ENCODE data around the gene C11orf68. TPM values are rescaled to one million over a fixed set of nuclear protein-coding genes. Genes with fewer than 3 reads are reported as not detected.

The C11orf68 gene
- total RNA-seq, 1 donor: 44.8 TPM

DNA sequence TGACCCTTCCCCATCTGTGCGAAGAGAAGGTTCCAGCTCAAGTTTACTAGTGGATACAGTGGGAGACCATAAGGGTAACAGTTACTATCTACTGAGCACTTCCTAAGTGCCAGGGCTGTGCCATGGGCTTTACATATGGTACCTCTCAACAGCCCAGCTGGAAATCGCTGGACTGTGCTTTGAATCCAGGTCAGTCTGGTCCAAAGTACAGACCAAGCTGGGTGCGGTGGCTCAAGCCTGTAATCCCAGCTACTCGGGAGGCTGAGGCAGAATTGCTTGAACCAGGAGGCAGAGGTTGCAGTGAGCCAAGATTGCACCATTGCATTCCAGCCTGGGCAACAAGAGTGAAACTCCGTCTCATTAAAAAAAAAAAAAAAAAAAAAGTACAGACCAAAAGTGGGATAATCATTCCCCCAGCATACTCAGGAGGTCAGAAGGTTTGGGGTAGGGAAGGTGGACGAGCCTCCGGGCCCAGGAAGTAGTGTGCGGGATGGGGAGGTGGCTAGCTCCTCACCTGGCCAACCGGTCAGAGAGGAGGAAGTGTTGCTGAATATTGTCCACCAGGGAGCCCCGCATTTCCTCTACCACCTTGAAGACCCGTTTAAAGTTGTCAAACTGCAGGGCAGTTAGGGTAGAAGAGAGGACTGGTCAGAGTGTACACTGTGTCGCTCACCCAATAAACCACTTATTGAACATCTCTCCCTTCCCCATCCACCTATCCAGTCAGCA is 32.9 kb downstream of the C11orf68 start:
- TF ChIP-seq, protein P1, sequence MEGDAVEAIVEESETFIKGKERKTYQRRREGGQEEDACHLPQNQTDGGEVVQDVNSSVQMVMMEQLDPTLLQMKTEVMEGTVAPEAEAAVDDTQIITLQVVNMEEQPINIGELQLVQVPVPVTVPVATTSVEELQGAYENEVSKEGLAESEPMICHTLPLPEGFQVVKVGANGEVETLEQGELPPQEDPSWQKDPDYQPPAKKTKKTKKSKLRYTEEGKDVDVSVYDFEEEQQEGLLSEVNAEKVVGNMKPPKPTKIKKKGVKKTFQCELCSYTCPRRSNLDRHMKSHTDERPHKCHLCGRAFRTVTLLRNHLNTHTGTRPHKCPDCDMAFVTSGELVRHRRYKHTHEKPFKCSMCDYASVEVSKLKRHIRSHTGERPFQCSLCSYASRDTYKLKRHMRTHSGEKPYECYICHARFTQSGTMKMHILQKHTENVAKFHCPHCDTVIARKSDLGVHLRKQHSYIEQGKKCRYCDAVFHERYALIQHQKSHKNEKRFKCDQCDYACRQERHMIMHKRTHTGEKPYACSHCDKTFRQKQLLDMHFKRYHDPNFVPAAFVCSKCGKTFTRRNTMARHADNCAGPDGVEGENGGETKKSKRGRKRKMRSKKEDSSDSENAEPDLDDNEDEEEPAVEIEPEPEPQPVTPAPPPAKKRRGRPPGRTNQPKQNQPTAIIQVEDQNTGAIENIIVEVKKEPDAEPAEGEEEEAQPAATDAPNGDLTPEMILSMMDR (IDR thresholded peaks at IDR 0.05; ENCODE audit: insufficient read depth, low read length): no peak
- no peak overlapping the region for H3K4me3 ChIP-seq (ENCODE audit: low read depth, low read length)
- no peak for DNase-seq (ENCODE audit: low read depth)

GRCh38 chr11:65885231-65885630 is 33.6 kb downstream of the C11orf68 start:
- TF ChIP-seq, protein P1 (IDR thresholded peaks at IDR 0.05; ENCODE audit: insufficient read depth, low read length): no peak
- no peak overlapping the region for H3K4me3 ChIP-seq (ENCODE audit: low read depth, low read length)
- no peak for DNase-seq (ENCODE audit: low read depth)

DNA sequence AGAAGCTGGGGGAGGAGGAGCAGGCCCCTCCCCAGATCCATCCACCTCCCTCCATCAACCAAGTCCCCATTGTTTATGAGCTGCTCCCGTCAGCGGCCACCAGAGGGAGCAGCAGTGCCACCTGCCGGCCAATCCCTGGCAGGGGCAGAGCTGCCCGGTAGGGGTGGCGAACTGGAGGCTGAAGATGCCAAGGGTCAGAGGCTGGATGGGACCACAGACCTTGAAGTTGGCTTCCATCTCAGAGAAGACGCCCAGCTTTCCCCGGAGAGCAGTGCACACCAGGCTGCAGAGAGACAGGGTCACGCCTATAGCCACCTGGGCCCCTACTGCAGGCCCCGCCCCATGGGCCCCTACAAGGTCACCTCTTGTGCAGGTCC is 34.2 kb downstream of the C11orf68 start:
- TF ChIP-seq, protein P1 (IDR thresholded peaks at IDR 0.05; ENCODE audit: insufficient read depth, low read length): peak; percentile 99
- no peak overlapping the region for H3K4me3 ChIP-seq (ENCODE audit: low read depth, low read length)
- DNase-seq (ENCODE audit: low read depth): peak; percentile 73

GRCh38 chr11:65883786-65884715 is 34.8 kb downstream of the C11orf68 start:
- DNase-seq (ENCODE audit: low read depth): no peak
- TF ChIP-seq, protein P1 (IDR thresholded peaks at IDR 0.05; ENCODE audit: insufficient read depth, low read length): no peak

DNA sequence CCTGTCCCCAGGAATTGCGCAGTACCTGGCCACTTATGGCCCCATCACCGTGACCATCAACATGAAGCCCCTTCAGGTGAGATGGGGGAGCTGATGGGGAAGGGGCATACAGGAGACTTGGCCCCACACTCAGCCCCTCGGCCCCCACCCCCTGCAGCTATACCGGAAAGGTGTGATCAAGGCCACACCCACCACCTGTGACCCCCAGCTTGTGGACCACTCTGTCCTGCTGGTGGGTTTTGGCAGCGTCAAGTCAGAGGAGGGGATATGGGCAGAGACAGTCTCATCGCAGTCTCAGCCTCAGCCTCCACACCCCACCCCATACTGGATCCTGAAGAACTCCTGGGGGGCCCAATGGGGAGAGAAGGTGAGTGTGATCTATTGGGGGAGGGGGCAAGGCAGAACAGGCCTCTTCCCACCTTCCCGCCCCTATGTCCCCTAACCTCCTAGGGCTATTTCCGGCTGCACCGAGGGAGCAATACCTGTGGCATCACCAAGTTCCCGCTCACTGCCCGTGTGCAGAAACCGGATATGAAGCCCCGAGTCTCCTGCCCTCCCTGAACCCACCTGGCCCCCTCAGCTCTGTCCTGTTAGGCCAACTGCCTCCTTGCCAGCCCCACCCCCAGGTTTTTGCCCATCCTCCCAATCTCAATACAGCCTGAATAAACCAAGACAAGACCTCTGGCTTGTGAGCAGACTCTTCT is 35.7 kb downstream of the C11orf68 start:
- H3K4me3 ChIP-seq (ENCODE audit: low read depth, low read length): no peak overlapping the region
- no peak for DNase-seq (ENCODE audit: low read depth)
- TF ChIP-seq, protein P1 (IDR thresholded peaks at IDR 0.05; ENCODE audit: insufficient read depth, low read length): no peak

More at GRCh38 chr11:65883786-65884715, 34.8 kb downstream of the C11orf68 start:
- no peak overlapping the region for H3K4me3 ChIP-seq (ENCODE audit: low read depth, low read length)

Measured in fibroblast of the aortic adventitia (primary cell).